K562 (cell line): ENCODE results near the gene ATP2A1. TPM values are rescaled to one million over a fixed set of nuclear protein-coding genes. Genes with fewer than 3 reads are reported as not detected.
A peak's percentile ranks its signal among the peaks of the same experiment; 100 is the strongest.

Source experiments
- ARID2 ChIP-seq: fragments of 450-650 bp; IDR thresholded peaks from 2 replicates; pipeline ENCODE4 v1.6.1; 2017; ENCODE audit warnings: antibody characterized with exemption, mild to moderate bottlenecking
- BHLHE40 ChIP-seq: IDR thresholded peaks from 2 replicates; pipeline ENCODE4 v1.6.1; 2011; ENCODE audit warnings: low read length, improper control_type of control experiment
- MAZ ChIP-seq, 2 experiments: fragments of 450-650 bp in 1 of 2; sonication (generic) in 1 of 2; formaldehyde crosslinking; IDR thresholded peaks in 1 of 2; conservative IDR thresholded peaks in 1 of 2; 2 replicates each; pipeline versions ENCODE4 v1.4.0 to v1.5.0; 2020; ENCODE audit warnings: mild to moderate bottlenecking in 1 of 2, missing genetic modification reagents in 1 of 2
- NR1H2 ChIP-seq: sonication (generic); formaldehyde crosslinking; IDR thresholded peaks from 2 replicates; pipeline ENCODE4 v1.4.0; 2020; ENCODE audit warnings: mild to moderate bottlenecking, missing genetic modification reagents
- OTX1 ChIP-seq: fragments of 450-650 bp; formaldehyde crosslinking; IDR thresholded peaks from 2 replicates; pipeline ENCODE4 v1.4.0; 2022; ENCODE audit warnings: mild to moderate bottlenecking
- PHB ChIP-seq: fragments of 250-450 bp; sonication (Bioruptor Pico); IDR thresholded peaks from 2 replicates; pipeline ENCODE4 v1.5.0; 2021
- RAD51 ChIP-seq: fragments of 450-650 bp; IDR thresholded peaks from 2 replicates; pipeline ENCODE4 v1.7.1; 2016; ENCODE audit warnings: low read depth, mild to moderate bottlenecking, borderline replicate concordance
- RCOR1 ChIP-seq, 2 experiments: IDR thresholded peaks; 2 replicates each; pipeline ENCODE4 v1.6.1; 2012; ENCODE audit warnings: low read depth in 2 of 2, low read length in 2 of 2, borderline replicate concordance in 1 of 2, improper control_type of control experiment in 1 of 2
- SIN3A ChIP-seq, 2 experiments: fragments of 150-350 bp in 1 of 2; IDR thresholded peaks; 2 replicates each; pipeline ENCODE4 v1.6.1; 2011 to 2016; ENCODE audit warnings: borderline replicate concordance in 2 of 2, low read depth in 2 of 2, low read length in 2 of 2, mild to moderate bottlenecking in 2 of 2, moderate library complexity in 2 of 2; ENCODE audit not compliant: control insufficient read depth in 1 of 2
- SREBF2 ChIP-seq: sonication (generic); formaldehyde crosslinking; IDR thresholded peaks from 2 replicates; pipeline ENCODE4 v1.4.0; 2020; ENCODE audit warnings: mild to moderate bottlenecking, missing genetic modification reagents
- SRSF1 ChIP-seq: fragments of 200-400 bp; formaldehyde crosslinking; IDR thresholded peaks from 2 replicates; pipeline ENCODE4 v1.6.1; 2017; ENCODE audit warnings: mild to moderate bottlenecking, low read depth, low read length, moderate library complexity
- SRSF3 ChIP-seq: fragments of 200-400 bp; formaldehyde crosslinking; IDR thresholded peaks from 2 replicates; pipeline ENCODE4 v1.6.1; 2016; ENCODE audit warnings: mild to moderate bottlenecking, low read length, moderate library complexity; ENCODE audit not compliant: insufficient read depth
- U2AF2 ChIP-seq: fragments of 200-400 bp; formaldehyde crosslinking; optimal IDR thresholded peaks from 2 replicates; pipeline ENCODE3; 2017; ENCODE audit warnings: low read depth, mild to moderate bottlenecking, low read length
- ZNF134 ChIP-seq: fragments of 250-450 bp; sonication (Bioruptor Pico); conservative IDR thresholded peaks from 2 replicates; pipeline ENCODE4 v1.4.0; 2020
- ZNF274 ChIP-seq: IDR thresholded peaks from 2 replicates; pipeline ENCODE4 v1.6.1; 2011; ENCODE audit warnings: low read depth, mild to moderate bottlenecking, low read length, moderate library complexity, borderline replicate concordance
- ZNF444 ChIP-seq: fragments of 250-450 bp; sonication (Bioruptor Pico); IDR thresholded peaks from 2 replicates; pipeline ENCODE4 v1.4.0; 2020; ENCODE audit warnings: mild to moderate bottlenecking, moderate library complexity
- ZNF696 ChIP-seq: fragments of 250-450 bp; sonication (Bioruptor Pico); conservative IDR thresholded peaks from 2 replicates; pipeline ENCODE4 v1.4.0; 2020; ENCODE audit warnings: mild to moderate bottlenecking, moderate library complexity
- polyA plus RNA-seq, 8 experiments: library from polyadenylated mRNA; depleted of rRNA in 4 of 8; stranded (reverse) in 5 of 8; unstranded in 3 of 8; fragments of >200 nt; fragmentation: Nextera tagmentation in 2 of 8; fragmentation: Illumina TruSeq in 1 of 8; extraction: Ambion mirVana in 2 of 8; extraction: Trizol in 1 of 8; gene quantifications; 2 replicates each; pipeline versions ENCODE4 v1.2.1 to v1.2.3, GENCODE V29; 2011 to 2014; ENCODE audit warnings: inconsistent platforms in 1 of 8, missing spikeins in 1 of 8
- total RNA-seq, 7 experiments: library from RNA; depleted of rRNA in 6 of 7; stranded (reverse); fragments of >200 nt in 6 of 7; fragmentation: Illumina TruSeq in 2 of 7; extraction: Trizol in 2 of 7; gene quantifications; 2 replicates each; pipeline versions ENCODE4 v1.2.1 to v1.2.3, GENCODE V29; 2011 to 2021; ENCODE audit warnings: low replicate concordance in 1 of 7
- TF ChIP-seq, protein P1 (sequence below): sonication (generic); formaldehyde crosslinking; IDR thresholded peaks from 2 replicates; pipeline ENCODE4 v1.8.0; 2022; ENCODE audit warnings: missing genetic modification reagents, mild to moderate bottlenecking, moderate library complexity, borderline replicate concordance
- TF ChIP-seq, protein P2 (sequence below): conservative IDR thresholded peaks from 2 replicates; pipeline ENCODE4 v1.6.1; 2011; ENCODE audit warnings: low read depth, mild to moderate bottlenecking, low read length; ENCODE audit not compliant: control insufficient read depth
- TF ChIP-seq, protein P3 (sequence below): sonication (generic); formaldehyde crosslinking; IDR thresholded peaks from 2 replicates; pipeline ENCODE4 v1.8.0; 2022; ENCODE audit warnings: mild to moderate bottlenecking, low read depth, missing genetic modification reagents
- TF ChIP-seq, protein P4 (sequence below), 2 experiments: IDR thresholded peaks; 2 replicates each; pipeline ENCODE4 v1.6.1; 2012; ENCODE audit warnings: improper control_type of control experiment in 2 of 2, low read depth in 2 of 2, low read length in 2 of 2, borderline replicate concordance in 1 of 2

ATP2A1 gene
- total and polyA plus RNA-seq, 9 of the 15 experiments (the other 6 are each of a cell fraction or from before 2014, with no cell fraction given), result 0.25 to 2.6 (median 0.65) TPM

DNA sequence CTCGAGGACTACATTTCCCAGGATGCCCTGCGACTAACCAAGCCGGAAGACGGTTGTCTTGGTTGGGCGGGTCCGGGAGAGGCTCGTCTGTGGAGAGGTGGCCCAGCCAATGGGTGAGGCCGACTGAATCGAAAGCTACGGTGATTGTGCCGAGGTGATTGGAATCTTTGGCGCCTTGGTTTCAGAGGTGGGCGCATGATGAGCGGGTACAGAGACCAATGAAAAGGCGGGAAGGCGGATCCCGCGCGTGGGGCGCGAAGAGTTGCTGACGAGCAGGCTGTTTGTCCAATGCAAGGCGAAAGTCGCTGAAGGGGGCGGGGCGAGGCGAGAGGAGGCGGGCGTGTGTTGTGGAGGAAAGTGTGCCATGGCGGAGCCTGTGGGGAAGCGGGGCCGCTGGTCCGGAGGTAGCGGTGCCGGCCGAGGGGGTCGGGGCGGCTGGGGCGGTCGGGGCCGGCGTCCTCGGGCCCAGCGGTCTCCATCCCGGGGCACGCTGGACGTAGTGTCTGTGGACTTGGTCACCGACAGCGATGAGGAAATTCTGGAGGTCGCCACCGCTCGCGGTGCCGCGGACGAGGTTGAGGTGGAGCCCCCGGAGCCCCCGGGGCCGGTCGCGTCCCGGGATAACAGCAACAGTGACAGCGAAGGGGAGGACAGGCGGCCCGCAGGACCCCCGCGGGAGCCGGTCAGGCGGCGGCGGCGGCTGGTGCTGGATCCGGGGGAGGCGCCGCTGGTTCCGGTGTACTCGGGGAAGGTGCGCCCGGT lies 72.5 kb downstream of the ATP2A1 start, which contains the start of gene NFATC2IP (continued):
- TF ChIP-seq SIN3A (IDR thresholded peaks at IDR 0.05; ENCODE audit: borderline replicate concordance in 2 of 2, control insufficient read depth in 1 of 2, low read depth in 2 of 2, low read length in 2 of 2) (peak in 1 of 2 experiments; percentile 52; a peak in 1 of 4 replicates), OTX1 (CRISPR knock-in tag) (0 out of 2 replicates have a peak, but pooled peaks have one; percentile 38), RCOR1 (IDR thresholded peaks at IDR 0.05; ENCODE audit: borderline replicate concordance in 1 of 2, low read depth in 2 of 2, low read length in 2 of 2) (no peak), MAZ (CRISPR knock-in tag; conservative IDR thresholded peaks at IDR 0.05 in 1 of 2, IDR thresholded peaks at IDR 0.05 in 1 of 2) (peak; percentile 40 to 50; a peak in 3 of 4 replicates), U2AF2 (no peak), RAD51 (no peak), SRSF3 (no peak), NR1H2 (no peak), ZNF444 (no peak), ARID2 (no peak), ZNF134 (CRISPR knock-in tag) (no peak), ZNF274 (no peak), PHB (no peak; the same call in 1 of the 2 replicates), SREBF2 (CRISPR knock-in tag) (no peak), BHLHE40 (peak; percentile 72), ZNF696 (CRISPR knock-in tag) (no peak), SRSF1 (no peak)
- TF ChIP-seq, protein P1, sequence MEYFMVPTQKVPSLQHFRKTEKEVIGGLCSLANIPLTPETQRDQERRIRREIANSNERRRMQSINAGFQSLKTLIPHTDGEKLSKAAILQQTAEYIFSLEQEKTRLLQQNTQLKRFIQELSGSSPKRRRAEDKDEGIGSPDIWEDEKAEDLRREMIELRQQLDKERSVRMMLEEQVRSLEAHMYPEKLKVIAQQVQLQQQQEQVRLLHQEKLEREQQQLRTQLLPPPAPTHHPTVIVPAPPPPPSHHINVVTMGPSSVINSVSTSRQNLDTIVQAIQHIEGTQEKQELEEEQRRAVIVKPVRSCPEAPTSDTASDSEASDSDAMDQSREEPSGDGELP (CRISPR knock-in tag), result peak; percentile 62
- TF ChIP-seq, protein P2, sequence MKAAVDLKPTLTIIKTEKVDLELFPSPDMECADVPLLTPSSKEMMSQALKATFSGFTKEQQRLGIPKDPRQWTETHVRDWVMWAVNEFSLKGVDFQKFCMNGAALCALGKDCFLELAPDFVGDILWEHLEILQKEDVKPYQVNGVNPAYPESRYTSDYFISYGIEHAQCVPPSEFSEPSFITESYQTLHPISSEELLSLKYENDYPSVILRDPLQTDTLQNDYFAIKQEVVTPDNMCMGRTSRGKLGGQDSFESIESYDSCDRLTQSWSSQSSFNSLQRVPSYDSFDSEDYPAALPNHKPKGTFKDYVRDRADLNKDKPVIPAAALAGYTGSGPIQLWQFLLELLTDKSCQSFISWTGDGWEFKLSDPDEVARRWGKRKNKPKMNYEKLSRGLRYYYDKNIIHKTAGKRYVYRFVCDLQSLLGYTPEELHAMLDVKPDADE, result 0 out of 2 replicates have a peak, but pooled peaks have one; percentile 64
- TF ChIP-seq, protein P3, sequence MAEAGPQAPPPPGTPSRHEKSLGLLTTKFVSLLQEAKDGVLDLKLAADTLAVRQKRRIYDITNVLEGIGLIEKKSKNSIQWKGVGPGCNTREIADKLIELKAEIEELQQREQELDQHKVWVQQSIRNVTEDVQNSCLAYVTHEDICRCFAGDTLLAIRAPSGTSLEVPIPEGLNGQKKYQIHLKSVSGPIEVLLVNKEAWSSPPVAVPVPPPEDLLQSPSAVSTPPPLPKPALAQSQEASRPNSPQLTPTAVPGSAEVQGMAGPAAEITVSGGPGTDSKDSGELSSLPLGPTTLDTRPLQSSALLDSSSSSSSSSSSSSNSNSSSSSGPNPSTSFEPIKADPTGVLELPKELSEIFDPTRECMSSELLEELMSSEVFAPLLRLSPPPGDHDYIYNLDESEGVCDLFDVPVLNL, result peak; percentile 91
- TF ChIP-seq, protein P4, sequence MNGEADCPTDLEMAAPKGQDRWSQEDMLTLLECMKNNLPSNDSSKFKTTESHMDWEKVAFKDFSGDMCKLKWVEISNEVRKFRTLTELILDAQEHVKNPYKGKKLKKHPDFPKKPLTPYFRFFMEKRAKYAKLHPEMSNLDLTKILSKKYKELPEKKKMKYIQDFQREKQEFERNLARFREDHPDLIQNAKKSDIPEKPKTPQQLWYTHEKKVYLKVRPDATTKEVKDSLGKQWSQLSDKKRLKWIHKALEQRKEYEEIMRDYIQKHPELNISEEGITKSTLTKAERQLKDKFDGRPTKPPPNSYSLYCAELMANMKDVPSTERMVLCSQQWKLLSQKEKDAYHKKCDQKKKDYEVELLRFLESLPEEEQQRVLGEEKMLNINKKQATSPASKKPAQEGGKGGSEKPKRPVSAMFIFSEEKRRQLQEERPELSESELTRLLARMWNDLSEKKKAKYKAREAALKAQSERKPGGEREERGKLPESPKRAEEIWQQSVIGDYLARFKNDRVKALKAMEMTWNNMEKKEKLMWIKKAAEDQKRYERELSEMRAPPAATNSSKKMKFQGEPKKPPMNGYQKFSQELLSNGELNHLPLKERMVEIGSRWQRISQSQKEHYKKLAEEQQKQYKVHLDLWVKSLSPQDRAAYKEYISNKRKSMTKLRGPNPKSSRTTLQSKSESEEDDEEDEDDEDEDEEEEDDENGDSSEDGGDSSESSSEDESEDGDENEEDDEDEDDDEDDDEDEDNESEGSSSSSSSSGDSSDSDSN (IDR thresholded peaks at IDR 0.05; ENCODE audit: borderline replicate concordance in 1 of 2, low read depth in 2 of 2, low read length in 2 of 2), result peak; percentile 90 to 95; a peak in 2 of 4 replicates
